Testis (tissue), 3 donors: ENCODE data around the gene PTRH2. TPM values are rescaled to one million over a fixed set of nuclear protein-coding genes. Genes with fewer than 3 reads are reported as not detected.

Experiments
- DNase-seq: peaks from one replicate; pipeline ENCODE4 v3.0.0-alpha.2; 2019
- H3K27ac ChIP-seq, 2 donors: fragments of 200-600 bp; sonication (generic); one replicate each; pipeline ENCODE4 v1.5.1; 2019
- H3K27me3 ChIP-seq: fragments of 200-600 bp; sonication (generic); one replicate; pipeline ENCODE4 v1.5.1; 2019
- H3K36me3 ChIP-seq: fragments of 200-600 bp; sonication (generic); one replicate; pipeline ENCODE4 v1.5.1; 2017; ENCODE audit warnings: low read depth; ENCODE audit errors: missing control alignments
- H3K4me1 ChIP-seq: fragments of 200-600 bp; sonication (generic); one replicate; pipeline ENCODE4 v1.5.1; 2019
- H3K4me3 ChIP-seq, 2 donors: fragments of 200-600 bp; sonication (generic); one replicate each; pipeline ENCODE4 v1.5.1; 2017 to 2019
- H3K9me3 ChIP-seq: fragments of 200-600 bp; sonication (generic); one replicate; pipeline ENCODE4 v1.5.1; 2017
- CTCF ChIP-seq, 3 experiments: fragments of 450-650 bp in 2 of 3; fragments of 200-600 bp in 1 of 3; sonication (generic) in 1 of 3; IDR thresholded peaks; one replicate each; pipeline ENCODE4 v1.5.1; 2016 to 2019; ENCODE audit warnings: antibody characterized with exemption in 3 of 3, mild to moderate bottlenecking in 2 of 3, moderate library complexity in 1 of 3
- POLR2A ChIP-seq: fragments of 450-650 bp; IDR thresholded peaks from one replicate; pipeline ENCODE4 v1.6.1; 2017; ENCODE audit warnings: antibody characterized with exemption, mild to moderate bottlenecking, moderate library complexity
- WGBS, 2 donors: methylation state at CpG; one replicate each; pipeline ENCODE4 v1.1.5; 2018; 5-methylcytosine and 5-hydroxymethylcytosine counted together
- intact Hi-C: fragments of 100-400 bp; cut with DNase I; formaldehyde crosslinking; loops from one replicate; pipeline ENCODE4 v1.15.1; 2023; ENCODE audit warnings: low total_unique reads
- polyA plus RNA-seq: library from polyadenylated mRNA; stranded (reverse); fragments of 350-450 nt; fragmentation: Illumina TruSeq; extraction: RNeasy Lipid Tissue Mini Kit (QIAGEN cat#74804); gene quantifications from one replicate; pipeline ENCODE4 v1.2.3, GENCODE V29; 2014; ENCODE audit warnings: low read depth, low replicate concordance; ENCODE audit not compliant: insufficient read depth
- total RNA-seq, 2 donors: library from RNA; depleted of rRNA; stranded (reverse); fragments of >200 nt; gene quantifications; one replicate each; pipeline ENCODE4 v1.2.3, GENCODE V29; 2016

PTRH2 gene
- total and polyA plus RNA-seq, 3 donors from 2014 or later = 37.7 to 41.6 (median 40.5) TPM

GRCh38 chr17:59753522-59754467 is 46.6 kb upstream of the PTRH2 start:
- DNase-seq = no peak
- H3K4me3 ChIP-seq = no peak overlapping the region
- no peaks in the 10 kb centered on the region for H3K27me3 ChIP-seq

GRCh38 chr17:59752922-59753321 is 45.7 kb upstream of the PTRH2 start:
- TF ChIP-seq POLR2A (no peak), CTCF (IDR thresholded peaks at IDR 0.05) (no peak)
- Histone ChIP-seq H3K4me3 (no peak overlapping the region), H3K27me3 (no peaks in the 10 kb centered on the region), H3K9me3 (no peaks in the 10 kb centered on the region), H3K27ac (no peak overlapping the region), H3K4me1 (peaks cover 8% of the 10 kb centered on the region), H3K36me3 (no peaks in the 10 kb centered on the region)
- intact Hi-C loops = no loop called here
- 79% methylated on average over 7 of the region's 7 CpGs for WGBS, 2 donors
- DNase-seq = no peak

More at GRCh38 chr17:59753522-59754467, 46.6 kb upstream of the PTRH2 start:
- H3K27ac ChIP-seq = peak overlapping the region in 1 of 2 donors; percentile 11
- WGBS, 2 donors = 27 to 32% methylated on average over 3 of the region's 3 CpGs
- no peaks in the 10 kb centered on the region for H3K36me3 ChIP-seq
- H3K4me1 ChIP-seq = peaks cover 8% of the 10 kb centered on the region
- intact Hi-C loops = no loop called here
- H3K9me3 ChIP-seq = no peaks in the 10 kb centered on the region
- no peak for TF ChIP-seq POLR2A
- peak; percentile 47 to 77 (median 71) for TF ChIP-seq CTCF (IDR thresholded peaks at IDR 0.05)

GRCh38 chr17:59752446-59752845 is 45.2 kb upstream of the PTRH2 start:
- no peak for DNase-seq
- no peak overlapping the region for H3K27ac ChIP-seq
- H3K4me1 ChIP-seq = peaks cover 8% of the 10 kb centered on the region
- H3K36me3 ChIP-seq = no peaks in the 10 kb centered on the region
- H3K9me3 ChIP-seq = no peaks in the 10 kb centered on the region
- TF ChIP-seq CTCF (IDR thresholded peaks at IDR 0.05) (no peak), POLR2A (no peak)
- intact Hi-C loops = no loop called here
- no peak overlapping the region for H3K4me3 ChIP-seq
- H3K27me3 ChIP-seq = no peaks in the 10 kb centered on the region

- Histone ChIP-seq H3K36me3 (no peaks in the 10 kb centered on the region), H3K9me3 (no peaks in the 10 kb centered on the region), H3K4me3 (no peak overlapping the region), H3K27ac (no peak overlapping the region), H3K27me3 (no peaks in the 10 kb centered on the region), H3K4me1 (peaks cover 8% of the 10 kb centered on the region)
- 90 to 93% methylated on average over 11 of the region's 11 CpGs for WGBS, 2 donors
- DNase-seq = no peak
- intact Hi-C loops = no loop called here
- TF ChIP-seq CTCF (IDR thresholded peaks at IDR 0.05) (no peak), POLR2A (no peak)
Observed at GRCh38 chr17:59751955-59752413, 44.8 kb upstream of the PTRH2 start.
